GM23338 (cell line): ENCODE data around the gene MVB12B. TPM values are rescaled to one million over a fixed set of nuclear protein-coding genes. Genes with fewer than 3 reads are reported as not detected.

Source experiments
- ATAC-seq: fragments of 200-7000 bp; cut with Tn5 transposase; 3 replicates; pipeline ENCODE4 v1.9.1; 2020
- DNase-seq: peaks from one replicate; pipeline ENCODE4 v3.0.0-alpha.2; 2015; ENCODE audit warnings: low spot score
- H2AFZ ChIP-seq: fragments of 200-600 bp; sonication (generic); 2 replicates; pipeline ENCODE4 v1.8.0; 2016; ENCODE audit warnings: antibody characterized with exemption, mild to moderate bottlenecking, moderate library complexity
- H3F3A ChIP-seq: fragments of 200-600 bp; sonication (generic); replicated peaks from 2 replicates; pipeline ENCODE4 v1.8.0; 2017; ENCODE audit warnings: antibody characterized with exemption, mixed run types, low read depth
- H3K27ac ChIP-seq: fragments of 200-600 bp; sonication (generic); 2 replicates; pipeline ENCODE4 v1.6.1; 2016; ENCODE audit warnings: low read depth
- H3K27me3 ChIP-seq: fragments of 200-600 bp; sonication (generic); 2 replicates; pipeline ENCODE4 v1.8.0; 2016; ENCODE audit warnings: mild to moderate bottlenecking, mixed run types, moderate library complexity; ENCODE audit not compliant: insufficient read depth
- H3K36me3 ChIP-seq: fragments of 200-600 bp; sonication (generic); 2 replicates; pipeline ENCODE4 v1.8.0; 2016; ENCODE audit warnings: mild to moderate bottlenecking; ENCODE audit not compliant: insufficient read depth
- H3K4me1 ChIP-seq: fragments of 200-600 bp; sonication (generic); 2 replicates; pipeline ENCODE4 v1.8.0; 2016; ENCODE audit warnings: mild to moderate bottlenecking, moderate library complexity; ENCODE audit not compliant: insufficient read depth
- H3K4me2 ChIP-seq: fragments of 200-600 bp; sonication (generic); 2 replicates; pipeline ENCODE4 v1.7.1; 2017; ENCODE audit warnings: mixed run types
- H3K4me3 ChIP-seq: fragments of 200-600 bp; sonication (generic); 2 replicates; pipeline ENCODE4 v1.6.1; 2016; ENCODE audit warnings: mixed run types
- H3K79me2 ChIP-seq: fragments of 200-600 bp; sonication (generic); replicated peaks from 2 replicates; pipeline ENCODE4 v1.8.0; 2017; ENCODE audit warnings: mild to moderate bottlenecking; ENCODE audit not compliant: insufficient read depth
- H3K9me2 ChIP-seq: fragments of 200-600 bp; sonication (generic); 2 replicates; pipeline ENCODE4 v1.8.0; 2017; ENCODE audit not compliant: insufficient read depth
- H4K20me1 ChIP-seq: fragments of 200-600 bp; sonication (generic); replicated peaks from 2 replicates; pipeline ENCODE4 v1.8.0; 2017; ENCODE audit warnings: mild to moderate bottlenecking; ENCODE audit not compliant: insufficient read depth
- H3K27ac Mint-ChIP-seq: 2 replicates; pipeline ENCODE4 v1.8.0; 2020; ENCODE audit warnings: inconsistent platforms, mild to moderate bottlenecking, moderate library complexity, mixed read lengths
- H3K27me3 Mint-ChIP-seq: 3 replicates; pipeline ENCODE4 v1.8.0; 2022; ENCODE audit warnings: low read depth, mild to moderate bottlenecking, moderate library complexity, mixed read lengths, inconsistent platforms; ENCODE audit not compliant: insufficient read depth, poor library complexity
- H3K36me3 Mint-ChIP-seq: 3 replicates; pipeline ENCODE4 v1.8.0; 2021; ENCODE audit warnings: low read depth, mild to moderate bottlenecking, inconsistent platforms, moderate library complexity, mixed read lengths
- H3K4me1 Mint-ChIP-seq: 3 replicates; pipeline ENCODE4 v1.8.0; 2020; ENCODE audit warnings: mild to moderate bottlenecking, inconsistent platforms, mixed read lengths
- H3K4me3 Mint-ChIP-seq: 3 replicates; pipeline ENCODE4 v1.8.0; 2021; ENCODE audit warnings: moderate library complexity, mild to moderate bottlenecking, inconsistent platforms, mixed read lengths
- H3K9me3 Mint-ChIP-seq: 3 replicates; pipeline ENCODE4 v1.8.0; 2020; ENCODE audit warnings: moderate library complexity, mild to moderate bottlenecking, inconsistent platforms, mixed read lengths
- CREB1 ChIP-seq: fragments of 250-450 bp; sonication (Bioruptor Pico); IDR thresholded peaks from 2 replicates; pipeline ENCODE4 v1.5.0; 2020; ENCODE audit warnings: low read depth, mild to moderate bottlenecking, moderate library complexity
- EZH2 ChIP-seq: fragments of 200-600 bp; sonication (generic); IDR thresholded peaks from one replicate; pipeline ENCODE4 v1.8.0; 2017; ENCODE audit warnings: antibody characterized with exemption, mild to moderate bottlenecking, low read depth; ENCODE audit not compliant: unreplicated experiment
- EZH2phosphoT487 ChIP-seq: fragments of 200-600 bp; sonication (generic); IDR thresholded peaks from one replicate; pipeline ENCODE4 v1.8.1; 2018; ENCODE audit warnings: antibody characterized with exemption; ENCODE audit not compliant: unreplicated experiment
- JUNB ChIP-seq: IDR thresholded peaks from one replicate; pipeline ENCODE4 v1.6.1; 2016; ENCODE audit warnings: antibody characterized with exemption; ENCODE audit not compliant: unreplicated experiment
- NANOG ChIP-seq: IDR thresholded peaks from 2 replicates; pipeline ENCODE4 v1.6.1; 2016; ENCODE audit warnings: antibody characterized with exemption, borderline replicate concordance
- POLR2AphosphoS5 ChIP-seq: IDR thresholded peaks from 2 replicates; pipeline ENCODE4 v1.6.1; 2016; ENCODE audit warnings: antibody characterized with exemption, low read depth
- STAT1 ChIP-seq: IDR thresholded peaks from one replicate; pipeline ENCODE4 v1.6.1; 2016; ENCODE audit warnings: antibody characterized with exemption; ENCODE audit not compliant: unreplicated experiment
- ZNF114 ChIP-seq: fragments of 250-450 bp; sonication (Bioruptor Pico); IDR thresholded peaks from 2 replicates; pipeline ENCODE4 v1.5.0; 2020; ENCODE audit warnings: mild to moderate bottlenecking, moderate library complexity
- ZNF331 ChIP-seq: fragments of 250-450 bp; sonication (Bioruptor Pico); IDR thresholded peaks from 2 replicates; pipeline ENCODE4 v1.5.0; 2020; ENCODE audit warnings: low read depth, mild to moderate bottlenecking, moderate library complexity
- polyA plus RNA-seq: library from polyadenylated mRNA; unstranded; fragments of >200 nt; fragmentation: Nextera tagmentation; extraction: Ambion mirVana; gene quantifications from 2 replicates; pipeline ENCODE4 v1.2.1, GENCODE V29; 2016
- total RNA-seq: library from RNA; depleted of rRNA; stranded (reverse); fragments of >200 nt; shearing (Covaris generic); gene quantifications from 2 replicates; pipeline ENCODE4 v1.2.3, GENCODE V29; 2014
- TF ChIP-seq, protein P1 (sequence below): fragments of 250-450 bp; sonication (Bioruptor Pico); IDR thresholded peaks from 2 replicates; pipeline ENCODE4 v1.5.0; 2020; ENCODE audit warnings: mild to moderate bottlenecking, moderate library complexity
- TF ChIP-seq, protein P2 (sequence below), 2 experiments: fragments of 200-600 bp in 1 of 2; sonication (generic) in 1 of 2; conservative IDR thresholded peaks; 2 replicates each; pipeline versions ENCODE4 v1.5.1 to v1.6.1; 2016 to 2017; ENCODE audit warnings: antibody characterized with exemption in 2 of 2, low read depth in 2 of 2, mild to moderate bottlenecking in 2 of 2, moderate library complexity in 1 of 2
- TF ChIP-seq, protein P3 (sequence below): IDR thresholded peaks from one replicate; pipeline ENCODE4 v1.6.1; 2018; ENCODE audit warnings: antibody characterized with exemption; ENCODE audit not compliant: unreplicated experiment
- TF ChIP-seq, protein P4 (sequence below): IDR thresholded peaks from 2 replicates; pipeline ENCODE4 v1.6.1; 2016; ENCODE audit warnings: antibody characterized with exemption

The MVB12B gene
- total and polyA plus RNA-seq, 2 experiments from 2014 or later: 1.9 to 6.6 TPM

DNA sequence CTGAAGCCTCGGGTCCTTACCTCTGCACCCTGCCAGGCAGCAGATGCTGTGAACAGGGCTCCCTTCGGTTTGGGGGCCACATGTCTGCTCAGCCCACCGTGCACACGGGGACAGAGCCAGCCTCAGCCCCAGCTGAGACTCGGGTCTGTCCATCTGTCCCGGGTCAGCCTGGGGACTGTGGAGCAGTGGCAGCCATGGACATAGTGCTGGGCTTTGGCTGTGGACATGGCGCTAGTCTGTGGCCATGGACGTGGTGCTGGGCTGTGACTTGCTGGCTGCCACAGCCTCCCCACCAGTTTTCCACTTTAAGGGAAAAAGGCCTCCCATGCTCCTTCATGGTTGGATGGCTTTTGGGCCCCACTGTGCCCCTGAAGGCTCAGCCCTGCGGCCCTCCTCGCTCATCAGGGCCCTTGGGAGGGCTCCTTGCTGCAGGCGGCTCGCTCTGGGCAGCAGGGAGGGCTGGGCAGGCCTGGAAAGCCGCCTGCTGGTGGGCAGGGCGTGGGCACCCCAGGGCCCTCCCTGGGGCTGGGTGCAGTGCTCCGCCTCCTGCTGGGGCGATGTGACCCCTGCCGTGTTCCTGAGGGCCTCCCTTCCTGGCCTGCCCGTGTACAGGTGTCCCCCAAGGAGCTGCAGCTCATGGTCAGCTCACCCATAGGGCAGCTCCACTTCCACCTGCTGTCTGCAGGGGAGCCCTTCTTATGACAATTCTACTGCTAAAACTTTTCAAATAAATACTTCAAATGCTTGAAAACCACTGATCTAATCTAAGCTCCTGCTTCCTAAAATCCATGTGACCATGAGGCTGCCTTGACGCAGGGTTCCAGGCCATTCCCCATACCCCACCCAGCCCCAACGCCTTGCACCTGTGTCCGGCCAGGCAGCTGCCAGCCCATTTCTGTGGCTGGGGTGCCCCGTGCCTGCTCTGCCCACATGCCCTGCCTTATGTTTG lies 175.0 kb downstream of the MVB12B start:
- Histone ChIP-seq H3K27ac (no peak overlapping the region), H3K27me3 (peaks cover 15% of the 10 kb centered on the region), H3K4me2 (peak overlapping the region; percentile 57; the same call in 1 of the 2 replicates), H3K4me1 (peaks cover 2% of the 10 kb centered on the region; the same call in 1 of the 2 replicates), H3K9me2 (no peaks in the 10 kb centered on the region), H3K4me3 (no peak overlapping the region), H2AFZ (peak overlapping the region; percentile 83; the same call in 1 of the 2 replicates), H3K79me2 (no peaks in the 10 kb centered on the region), H4K20me1 (no peaks in the 10 kb centered on the region), H3K36me3 (no peaks in the 10 kb centered on the region), H3F3A (0 out of 2 replicates have a peak, but pooled peaks cover 4% of the 10 kb centered on the region)
- Mint-ChIP-seq H3K27ac (no peak overlapping the region), H3K4me1 (peaks cover 16% of the 10 kb centered on the region), H3K4me3 (peak overlapping the region; percentile 78; the same call in 1 of the 3 replicates), H3K9me3 (no peaks in the 10 kb centered on the region), H3K36me3 (no peaks in the 10 kb centered on the region), H3K27me3 (peaks cover 21% of the 10 kb centered on the region)
- DNase-seq (no peak), ATAC-seq (no peak)
- TF ChIP-seq NANOG (no peak), JUNB (no peak), ZNF331 (CRISPR knock-in tag) (no peak), EZH2 (no peak), CREB1 (CRISPR knock-in tag) (no peak), EZH2phosphoT487 (no peak), STAT1 (no peak), ZNF114 (CRISPR knock-in tag) (no peak), POLR2AphosphoS5 (no peak)
- TF ChIP-seq, protein P1, sequence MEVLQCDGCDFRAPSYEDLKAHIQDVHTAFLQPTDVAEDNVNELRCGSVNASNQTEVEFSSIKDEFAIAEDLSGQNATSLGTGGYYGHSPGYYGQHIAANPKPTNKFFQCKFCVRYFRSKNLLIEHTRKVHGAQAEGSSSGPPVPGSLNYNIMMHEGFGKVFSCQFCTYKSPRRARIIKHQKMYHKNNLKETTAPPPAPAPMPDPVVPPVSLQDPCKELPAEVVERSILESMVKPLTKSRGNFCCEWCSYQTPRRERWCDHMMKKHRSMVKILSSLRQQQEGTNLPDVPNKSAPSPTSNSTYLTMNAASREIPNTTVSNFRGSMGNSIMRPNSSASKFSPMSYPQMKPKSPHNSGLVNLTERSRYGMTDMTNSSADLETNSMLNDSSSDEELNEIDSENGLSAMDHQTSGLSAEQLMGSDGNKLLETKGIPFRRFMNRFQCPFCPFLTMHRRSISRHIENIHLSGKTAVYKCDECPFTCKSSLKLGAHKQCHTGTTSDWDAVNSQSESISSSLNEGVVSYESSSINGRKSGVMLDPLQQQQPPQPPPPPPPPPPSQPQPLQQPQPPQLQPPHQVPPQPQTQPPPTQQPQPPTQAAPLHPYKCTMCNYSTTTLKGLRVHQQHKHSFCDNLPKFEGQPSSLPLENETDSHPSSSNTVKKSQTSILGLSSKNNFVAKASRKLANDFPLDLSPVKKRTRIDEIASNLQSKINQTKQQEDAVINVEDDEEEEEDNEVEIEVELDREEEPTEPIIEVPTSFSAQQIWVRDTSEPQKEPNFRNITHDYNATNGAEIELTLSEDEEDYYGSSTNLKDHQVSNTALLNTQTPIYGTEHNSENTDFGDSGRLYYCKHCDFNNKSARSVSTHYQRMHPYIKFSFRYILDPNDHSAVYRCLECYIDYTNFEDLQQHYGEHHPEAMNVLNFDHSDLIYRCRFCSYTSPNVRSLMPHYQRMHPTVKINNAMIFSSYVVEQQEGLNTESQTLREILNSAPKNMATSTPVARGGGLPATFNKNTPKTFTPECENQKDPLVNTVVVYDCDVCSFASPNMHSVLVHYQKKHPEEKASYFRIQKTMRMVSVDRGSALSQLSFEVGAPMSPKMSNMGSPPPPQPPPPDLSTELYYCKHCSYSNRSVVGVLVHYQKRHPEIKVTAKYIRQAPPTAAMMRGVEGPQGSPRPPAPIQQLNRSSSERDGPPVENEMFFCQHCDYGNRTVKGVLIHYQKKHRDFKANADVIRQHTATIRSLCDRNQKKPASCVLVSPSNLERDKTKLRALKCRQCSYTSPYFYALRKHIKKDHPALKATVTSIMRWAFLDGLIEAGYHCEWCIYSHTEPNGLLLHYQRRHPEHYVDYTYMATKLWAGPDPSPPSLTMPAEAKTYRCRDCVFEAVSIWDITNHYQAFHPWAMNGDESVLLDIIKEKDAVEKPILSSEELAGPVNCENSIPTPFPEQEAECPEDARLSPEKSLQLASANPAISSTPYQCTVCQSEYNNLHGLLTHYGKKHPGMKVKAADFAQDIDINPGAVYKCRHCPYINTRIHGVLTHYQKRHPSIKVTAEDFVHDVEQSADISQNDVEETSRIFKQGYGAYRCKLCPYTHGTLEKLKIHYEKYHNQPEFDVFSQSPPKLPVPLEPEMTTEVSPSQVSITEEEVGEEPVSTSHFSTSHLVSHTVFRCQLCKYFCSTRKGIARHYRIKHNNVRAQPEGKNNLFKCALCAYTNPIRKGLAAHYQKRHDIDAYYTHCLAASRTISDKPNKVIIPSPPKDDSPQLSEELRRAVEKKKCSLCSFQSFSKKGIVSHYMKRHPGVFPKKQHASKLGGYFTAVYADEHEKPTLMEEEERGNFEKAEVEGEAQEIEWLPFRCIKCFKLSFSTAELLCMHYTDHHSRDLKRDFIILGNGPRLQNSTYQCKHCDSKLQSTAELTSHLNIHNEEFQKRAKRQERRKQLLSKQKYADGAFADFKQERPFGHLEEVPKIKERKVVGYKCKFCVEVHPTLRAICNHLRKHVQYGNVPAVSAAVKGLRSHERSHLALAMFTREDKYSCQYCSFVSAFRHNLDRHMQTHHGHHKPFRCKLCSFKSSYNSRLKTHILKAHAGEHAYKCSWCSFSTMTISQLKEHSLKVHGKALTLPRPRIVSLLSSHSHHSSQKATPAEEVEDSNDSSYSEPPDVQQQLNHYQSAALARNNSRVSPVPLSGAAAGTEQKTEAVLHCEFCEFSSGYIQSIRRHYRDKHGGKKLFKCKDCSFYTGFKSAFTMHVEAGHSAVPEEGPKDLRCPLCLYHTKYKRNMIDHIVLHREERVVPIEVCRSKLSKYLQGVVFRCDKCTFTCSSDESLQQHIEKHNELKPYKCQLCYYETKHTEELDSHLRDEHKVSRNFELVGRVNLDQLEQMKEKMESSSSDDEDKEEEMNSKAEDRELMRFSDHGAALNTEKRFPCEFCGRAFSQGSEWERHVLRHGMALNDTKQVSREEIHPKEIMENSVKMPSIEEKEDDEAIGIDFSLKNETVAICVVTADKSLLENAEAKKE (CRISPR knock-in tag): no peak
- TF ChIP-seq, protein P2, sequence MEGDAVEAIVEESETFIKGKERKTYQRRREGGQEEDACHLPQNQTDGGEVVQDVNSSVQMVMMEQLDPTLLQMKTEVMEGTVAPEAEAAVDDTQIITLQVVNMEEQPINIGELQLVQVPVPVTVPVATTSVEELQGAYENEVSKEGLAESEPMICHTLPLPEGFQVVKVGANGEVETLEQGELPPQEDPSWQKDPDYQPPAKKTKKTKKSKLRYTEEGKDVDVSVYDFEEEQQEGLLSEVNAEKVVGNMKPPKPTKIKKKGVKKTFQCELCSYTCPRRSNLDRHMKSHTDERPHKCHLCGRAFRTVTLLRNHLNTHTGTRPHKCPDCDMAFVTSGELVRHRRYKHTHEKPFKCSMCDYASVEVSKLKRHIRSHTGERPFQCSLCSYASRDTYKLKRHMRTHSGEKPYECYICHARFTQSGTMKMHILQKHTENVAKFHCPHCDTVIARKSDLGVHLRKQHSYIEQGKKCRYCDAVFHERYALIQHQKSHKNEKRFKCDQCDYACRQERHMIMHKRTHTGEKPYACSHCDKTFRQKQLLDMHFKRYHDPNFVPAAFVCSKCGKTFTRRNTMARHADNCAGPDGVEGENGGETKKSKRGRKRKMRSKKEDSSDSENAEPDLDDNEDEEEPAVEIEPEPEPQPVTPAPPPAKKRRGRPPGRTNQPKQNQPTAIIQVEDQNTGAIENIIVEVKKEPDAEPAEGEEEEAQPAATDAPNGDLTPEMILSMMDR (conservative IDR thresholded peaks at IDR 0.05; ENCODE audit: low read depth in 2 of 2): no peak; a peak in 1 of 4 replicates
- TF ChIP-seq, protein P3, sequence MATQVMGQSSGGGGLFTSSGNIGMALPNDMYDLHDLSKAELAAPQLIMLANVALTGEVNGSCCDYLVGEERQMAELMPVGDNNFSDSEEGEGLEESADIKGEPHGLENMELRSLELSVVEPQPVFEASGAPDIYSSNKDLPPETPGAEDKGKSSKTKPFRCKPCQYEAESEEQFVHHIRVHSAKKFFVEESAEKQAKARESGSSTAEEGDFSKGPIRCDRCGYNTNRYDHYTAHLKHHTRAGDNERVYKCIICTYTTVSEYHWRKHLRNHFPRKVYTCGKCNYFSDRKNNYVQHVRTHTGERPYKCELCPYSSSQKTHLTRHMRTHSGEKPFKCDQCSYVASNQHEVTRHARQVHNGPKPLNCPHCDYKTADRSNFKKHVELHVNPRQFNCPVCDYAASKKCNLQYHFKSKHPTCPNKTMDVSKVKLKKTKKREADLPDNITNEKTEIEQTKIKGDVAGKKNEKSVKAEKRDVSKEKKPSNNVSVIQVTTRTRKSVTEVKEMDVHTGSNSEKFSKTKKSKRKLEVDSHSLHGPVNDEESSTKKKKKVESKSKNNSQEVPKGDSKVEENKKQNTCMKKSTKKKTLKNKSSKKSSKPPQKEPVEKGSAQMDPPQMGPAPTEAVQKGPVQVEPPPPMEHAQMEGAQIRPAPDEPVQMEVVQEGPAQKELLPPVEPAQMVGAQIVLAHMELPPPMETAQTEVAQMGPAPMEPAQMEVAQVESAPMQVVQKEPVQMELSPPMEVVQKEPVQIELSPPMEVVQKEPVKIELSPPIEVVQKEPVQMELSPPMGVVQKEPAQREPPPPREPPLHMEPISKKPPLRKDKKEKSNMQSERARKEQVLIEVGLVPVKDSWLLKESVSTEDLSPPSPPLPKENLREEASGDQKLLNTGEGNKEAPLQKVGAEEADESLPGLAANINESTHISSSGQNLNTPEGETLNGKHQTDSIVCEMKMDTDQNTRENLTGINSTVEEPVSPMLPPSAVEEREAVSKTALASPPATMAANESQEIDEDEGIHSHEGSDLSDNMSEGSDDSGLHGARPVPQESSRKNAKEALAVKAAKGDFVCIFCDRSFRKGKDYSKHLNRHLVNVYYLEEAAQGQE: no peak
- TF ChIP-seq, protein P4, sequence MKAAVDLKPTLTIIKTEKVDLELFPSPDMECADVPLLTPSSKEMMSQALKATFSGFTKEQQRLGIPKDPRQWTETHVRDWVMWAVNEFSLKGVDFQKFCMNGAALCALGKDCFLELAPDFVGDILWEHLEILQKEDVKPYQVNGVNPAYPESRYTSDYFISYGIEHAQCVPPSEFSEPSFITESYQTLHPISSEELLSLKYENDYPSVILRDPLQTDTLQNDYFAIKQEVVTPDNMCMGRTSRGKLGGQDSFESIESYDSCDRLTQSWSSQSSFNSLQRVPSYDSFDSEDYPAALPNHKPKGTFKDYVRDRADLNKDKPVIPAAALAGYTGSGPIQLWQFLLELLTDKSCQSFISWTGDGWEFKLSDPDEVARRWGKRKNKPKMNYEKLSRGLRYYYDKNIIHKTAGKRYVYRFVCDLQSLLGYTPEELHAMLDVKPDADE: no peak
